NCI-H1105 treated with DMSO at 0.1 percent for 48 hours (cell line): ENCODE data around the gene CPA1.

Source experiments
- DNase-seq: peaks from one replicate; lab custom pipeline; 2025; lab: John Stamatoyannopoulos, UW

The CPA1 gene

GRCh38 chr7:130379921-130380860 lies at the start of gene CPA1:
CPA1 (plus strand) TSS chr7:130380494; CDS start chr7:130380521, 27 bp downstream.
- no peak for DNase-seq

- no peak for DNase-seq
Measured at GRCh38 chr7:130332259-130333053, 47.8 kb upstream of the CPA1 start.

- no peak for DNase-seq
Measured at GRCh38 chr7:130333832-130334231, 46.5 kb upstream of the CPA1 start.

DNA sequence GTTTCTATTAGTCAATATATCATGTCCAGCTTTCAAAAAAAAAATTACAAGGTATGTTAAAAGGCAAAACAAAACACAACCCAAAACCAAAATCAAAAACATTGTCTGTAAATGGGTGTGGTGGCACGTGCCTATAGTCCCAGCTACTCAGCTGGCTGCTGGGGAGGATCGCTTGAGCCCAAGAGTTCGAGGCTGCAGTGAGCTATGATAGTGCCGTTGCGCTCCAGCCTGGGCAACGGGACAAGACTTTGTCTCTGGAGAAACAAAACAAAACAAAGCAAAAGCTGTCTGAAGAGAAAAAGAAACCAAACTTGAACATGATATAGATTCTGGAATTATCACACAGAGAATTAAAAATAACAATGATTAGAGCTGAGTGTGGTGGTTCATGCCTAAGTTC lies 46.0 kb upstream of the CPA1 start:
- DNase-seq = no peak

DNA sequence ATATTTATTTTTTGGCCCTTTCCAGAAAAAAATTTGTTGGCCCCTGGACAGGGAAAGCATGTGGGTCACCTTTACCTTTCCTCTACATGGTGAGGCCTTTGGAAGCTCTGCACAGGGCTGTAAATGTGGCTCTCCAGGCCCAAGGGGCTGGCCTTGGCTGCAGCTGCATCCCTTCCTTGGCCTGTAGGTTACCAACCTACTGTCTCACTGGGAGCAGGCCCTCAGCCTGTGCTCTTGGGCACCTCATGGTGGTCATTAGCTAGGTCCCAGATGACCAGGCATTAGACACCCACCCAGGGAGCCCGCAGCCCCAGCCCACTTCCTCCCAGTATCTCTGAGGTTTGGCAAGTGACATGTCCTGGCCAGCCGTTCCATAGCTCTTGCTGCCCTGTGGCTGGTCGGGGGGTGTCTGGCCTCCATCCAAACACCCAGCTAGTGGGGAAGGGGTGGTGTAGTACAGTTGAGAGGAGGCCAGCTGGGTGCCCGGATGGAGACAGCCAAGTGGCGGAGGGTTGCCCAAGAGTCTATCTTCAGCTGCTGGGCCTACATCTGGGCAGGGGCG lies 42.8 kb upstream of the CPA1 start:
- no peak for DNase-seq

DNA sequence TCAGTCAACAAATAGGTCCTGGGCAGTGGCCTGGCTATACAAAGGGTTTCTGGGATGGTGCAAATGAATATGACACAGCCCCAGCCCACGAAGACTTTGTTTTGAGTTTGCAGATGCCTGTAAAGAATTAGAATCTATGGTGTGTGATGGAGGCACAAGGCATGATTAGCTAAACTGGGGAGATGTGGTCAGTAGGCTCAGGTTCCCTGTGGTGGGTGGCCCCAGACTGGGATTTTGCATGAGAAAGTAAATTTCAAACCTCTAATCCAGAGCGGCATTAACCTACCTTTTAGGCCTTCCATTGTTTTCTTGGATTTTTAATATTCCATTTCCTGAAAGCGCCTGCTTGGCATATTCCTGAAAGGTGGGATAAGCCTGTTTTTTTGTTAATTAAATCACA lies 42.1 kb upstream of the CPA1 start:
- DNase-seq = no peak

GRCh38 chr7:130341882-130342281 lies 38.4 kb upstream of the CPA1 start:
- DNase-seq = no peak

- no peak for DNase-seq
Measured at GRCh38 chr7:130342701-130343380, 37.5 kb upstream of the CPA1 start.

GRCh38 chr7:130344271-130344866 lies 35.9 kb upstream of the CPA1 start, which contains the start of gene CPA5:
CPA5 (plus strand) TSS chr7:130344816; CDS start chr7:130346486, 1,670 bp downstream.
- no peak for DNase-seq

GRCh38 chr7:130345136-130345535 lies 35.2 kb upstream of the CPA1 start:
- peak; percentile 73 for DNase-seq

GRCh38 chr7:130345725-130346124 lies 34.6 kb upstream of the CPA1 start:
- DNase-seq = no peak

DNA sequence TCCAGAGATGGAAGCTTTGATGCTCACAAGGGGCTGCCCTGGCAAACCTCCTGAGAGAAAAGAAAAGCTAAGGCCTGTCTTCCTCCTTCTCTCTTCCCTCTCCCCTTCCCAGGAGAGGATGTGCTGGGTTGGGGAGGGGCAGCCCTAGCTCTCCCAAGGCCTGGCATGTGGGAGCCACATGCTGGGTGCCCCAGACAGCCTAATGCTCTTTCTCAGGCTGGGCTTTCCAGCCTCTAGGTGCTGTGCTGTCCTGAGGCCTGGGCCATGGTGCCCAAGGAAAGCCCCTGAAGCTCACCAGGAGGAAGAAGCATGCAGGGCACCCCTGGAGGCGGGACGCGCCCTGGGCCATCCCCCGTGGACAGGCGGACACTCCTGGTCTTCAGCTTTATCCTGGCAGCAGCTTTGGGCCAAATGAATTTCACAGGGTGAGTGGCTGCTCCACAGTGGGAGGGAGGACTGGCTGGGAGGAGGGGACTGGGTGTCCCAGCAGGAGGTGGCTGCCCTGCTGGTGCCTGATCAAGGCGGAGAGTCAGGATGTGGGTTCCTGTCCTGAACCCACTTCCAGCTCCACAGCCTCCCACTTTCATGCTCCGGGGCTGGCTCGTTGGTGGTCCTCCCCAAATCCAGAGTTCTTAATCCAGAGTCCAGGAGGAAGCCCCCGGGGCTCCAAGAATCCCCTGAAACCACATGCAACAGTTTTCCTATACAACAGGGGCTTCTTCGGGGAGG lies 34.0 kb upstream of the CPA1 start:
- no peak for DNase-seq

DNA sequence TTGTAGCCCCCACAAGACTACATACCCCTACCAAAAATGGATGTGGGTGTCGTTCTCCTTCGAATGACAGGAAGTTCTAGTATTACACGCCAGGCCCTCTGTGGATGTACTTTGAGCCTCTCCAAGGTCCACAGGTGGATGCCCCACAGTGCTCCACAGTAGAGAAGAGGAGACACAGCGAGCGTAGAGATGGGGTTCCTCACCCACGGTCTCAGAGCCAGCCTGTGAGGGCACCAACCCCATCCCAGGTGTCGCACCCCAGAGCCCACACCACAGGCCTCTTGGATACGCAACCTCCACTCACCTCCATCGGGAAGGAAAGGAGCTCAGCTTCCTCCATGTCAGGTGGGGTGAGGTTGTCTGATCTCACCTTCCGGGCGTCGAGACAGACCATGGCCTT lies 33.4 kb upstream of the CPA1 start:
- DNase-seq = no peak

GRCh38 chr7:130349911-130350782 lies 30.1 kb upstream of the CPA1 start:
- peak; percentile 33 for DNase-seq

GRCh38 chr7:130350945-130351790 lies 29.1 kb upstream of the CPA1 start:
- DNase-seq = peak; percentile 67

- peak; percentile 70 for DNase-seq
Measured at GRCh38 chr7:130351791-130352090, 28.6 kb upstream of the CPA1 start.

GRCh38 chr7:130352194-130353074 lies 27.9 kb upstream of the CPA1 start:
- DNase-seq = peak; percentile 98

DNA sequence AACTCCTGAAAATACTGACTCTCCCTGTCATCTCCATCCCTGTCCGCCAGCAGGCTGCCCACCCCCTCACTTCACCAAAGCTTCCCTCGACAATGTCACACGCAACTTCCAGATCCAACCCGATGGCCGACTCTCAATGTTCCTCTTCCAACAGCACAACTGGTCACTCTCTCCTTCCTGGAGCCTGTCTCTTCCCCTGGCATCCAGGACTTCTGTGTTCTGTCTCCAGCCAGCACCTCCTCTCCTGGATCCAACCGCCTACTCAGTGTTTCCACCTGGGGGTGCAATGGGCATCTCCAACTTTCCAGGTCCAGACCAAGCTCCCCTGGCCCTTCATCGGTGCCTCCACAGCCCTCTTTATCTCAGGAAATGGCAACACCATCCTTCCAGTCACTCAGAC lies 27.1 kb upstream of the CPA1 start:
- peak; percentile 27 for DNase-seq
